Fibroblast of villous mesenchyme (primary cell): ENCODE measurements around the gene PAGE2. TPM values are rescaled to one million over a fixed set of nuclear protein-coding genes. Genes with fewer than 3 reads are reported as not detected.
"Not testable (repeated sequence)": the region's sequence is repeated elsewhere in the genome, so short reads cannot be mapped to it uniquely, and the experiment has no call there.

ENCODE experiments used
- DNase-seq: peaks from one replicate; pipeline ENCODE4 v3.0.0-alpha.2; 2010; ENCODE audit warnings: low read depth
- H3K4me3 ChIP-seq: 2 replicates; pipeline ENCODE4 v1.5.1; 2011; ENCODE audit warnings: low read depth, mild to moderate bottlenecking, low read length
- CTCF ChIP-seq: IDR thresholded peaks from 2 replicates; pipeline ENCODE4 v1.5.1; 2012; ENCODE audit warnings: low read depth, mild to moderate bottlenecking, low read length; ENCODE audit not compliant: insufficient read depth
- total RNA-seq: library from RNA; depleted of rRNA; stranded (reverse); fragments of >200 nt; gene quantifications from 2 replicates; pipeline ENCODE4 v1.2.3, GENCODE V29; 2012

PAGE2 gene
- total RNA-seq, 1 donor, result not detected

GRCh38 chrX:55123900-55124299 lies 35.1 kb downstream of the PAGE2 start:
- DNase-seq, result no peak
- no peak overlapping the region for H3K4me3 ChIP-seq
- no peak for TF ChIP-seq CTCF

- H3K4me3 ChIP-seq, result no peak overlapping the region
- TF ChIP-seq CTCF, result no peak
- DNase-seq, result peak; percentile 67
Observed at GRCh38 chrX:55127692-55128091, 38.9 kb downstream of the PAGE2 start.

GRCh38 chrX:55129361-55129760 lies 40.5 kb downstream of the PAGE2 start:
- TF ChIP-seq CTCF, result no peak
- no peak for DNase-seq
- no peak overlapping the region for H3K4me3 ChIP-seq

- DNase-seq, result no peak
- TF ChIP-seq CTCF, result no peak
- H3K4me3 ChIP-seq, result no peak overlapping the region
Observed at GRCh38 chrX:55130481-55130880, 41.7 kb downstream of the PAGE2 start.

GRCh38 chrX:55132416-55132815 lies 43.6 kb downstream of the PAGE2 start:
- no peak overlapping the region for H3K4me3 ChIP-seq
- DNase-seq, result no peak
- no peak for TF ChIP-seq CTCF

GRCh38 chrX:55135171-55135570 lies 46.4 kb downstream of the PAGE2 start:
- H3K4me3 ChIP-seq, result no peak overlapping the region
- peak; percentile 61 for TF ChIP-seq CTCF
- DNase-seq, result peak; percentile 36

GRCh38 chrX:55140800-55141199 lies 52.0 kb downstream of the PAGE2 start:
- DNase-seq, H3K4me3 ChIP-seq: not testable (repeated sequence)

Other genes with a start within 250 kb of the PAGE2 start
- 16.8 and 17.1 TPM in 2 replicates for gene TRO, start 168.2 kb upstream of the PAGE2 start, total RNA-seq
- under 0.01 TPM in 1 of 2 replicates, not detected in the other for gene PFKFB1, start 94.8 kb upstream of the PAGE2 start, total RNA-seq
- gene APEX2, start 88.7 kb upstream of the PAGE2 start, total RNA-seq, result 6.1 and 7.8 TPM in 2 replicates
- not detected in 2 replicates for gene ALAS2, start 58.0 kb upstream of the PAGE2 start, total RNA-seq
- gene PAGE2B, start 14.0 kb upstream of the PAGE2 start, total RNA-seq, result not detected in 2 replicates
- gene PAGE5, start 131.3 kb downstream of the PAGE2 start, total RNA-seq, result not detected in 2 replicates
- gene PAGE3, start 175.9 kb downstream of the PAGE2 start, total RNA-seq, result not detected in 2 replicates